ENCODE data around the gene PPIH. TPM values are rescaled to one million over a fixed set of nuclear protein-coding genes. Genes with fewer than 3 reads are reported as not detected.

The PPIH gene
- total and polyA plus RNA-seq, 10 of the 15 experiments (the other 5 are each of a cell fraction or from before 2014, with no cell fraction given): 75.1 to 172 (median 122) TPM

DNA sequence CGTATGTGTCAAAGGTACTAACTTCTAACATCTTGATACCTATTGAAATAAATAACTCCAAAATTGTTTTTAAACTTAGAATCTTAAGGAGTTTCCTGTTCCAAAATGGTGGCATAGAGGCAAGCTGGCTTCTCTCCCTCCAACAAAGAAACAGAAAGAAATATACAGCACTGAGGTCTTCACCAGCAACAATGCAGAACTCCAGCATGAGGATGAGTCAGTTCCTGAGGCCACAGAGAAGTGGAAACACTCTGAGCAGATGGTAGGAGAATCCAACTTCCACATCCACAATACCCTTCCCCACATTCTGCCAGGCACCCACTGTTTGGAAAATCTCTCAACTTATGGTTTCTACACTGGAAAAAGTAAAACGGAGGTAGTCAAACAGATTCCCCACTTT is 12.2 kb upstream of the PPIH start:
- TF ChIP-seq, protein P1, sequence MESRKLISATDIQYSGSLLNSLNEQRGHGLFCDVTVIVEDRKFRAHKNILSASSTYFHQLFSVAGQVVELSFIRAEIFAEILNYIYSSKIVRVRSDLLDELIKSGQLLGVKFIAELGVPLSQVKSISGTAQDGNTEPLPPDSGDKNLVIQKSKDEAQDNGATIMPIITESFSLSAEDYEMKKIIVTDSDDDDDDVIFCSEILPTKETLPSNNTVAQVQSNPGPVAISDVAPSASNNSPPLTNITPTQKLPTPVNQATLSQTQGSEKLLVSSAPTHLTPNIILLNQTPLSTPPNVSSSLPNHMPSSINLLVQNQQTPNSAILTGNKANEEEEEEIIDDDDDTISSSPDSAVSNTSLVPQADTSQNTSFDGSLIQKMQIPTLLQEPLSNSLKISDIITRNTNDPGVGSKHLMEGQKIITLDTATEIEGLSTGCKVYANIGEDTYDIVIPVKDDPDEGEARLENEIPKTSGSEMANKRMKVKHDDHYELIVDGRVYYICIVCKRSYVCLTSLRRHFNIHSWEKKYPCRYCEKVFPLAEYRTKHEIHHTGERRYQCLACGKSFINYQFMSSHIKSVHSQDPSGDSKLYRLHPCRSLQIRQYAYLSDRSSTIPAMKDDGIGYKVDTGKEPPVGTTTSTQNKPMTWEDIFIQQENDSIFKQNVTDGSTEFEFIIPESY (IDR thresholded peaks at IDR 0.05): no peak
- no peak for TF ChIP-seq SRF (IDR thresholded peaks at IDR 0.05; ENCODE audit: low read depth in 2 of 2, low read length in 2 of 2)
- no peak for TF ChIP-seq RB1 (IDR thresholded peaks at IDR 0.05; ENCODE audit: borderline replicate concordance)
- no peak for TF ChIP-seq PAX5 (IDR thresholded peaks at IDR 0.05; ENCODE audit: borderline replicate concordance, low read depth, low read length)
- TF ChIP-seq, protein P2, sequence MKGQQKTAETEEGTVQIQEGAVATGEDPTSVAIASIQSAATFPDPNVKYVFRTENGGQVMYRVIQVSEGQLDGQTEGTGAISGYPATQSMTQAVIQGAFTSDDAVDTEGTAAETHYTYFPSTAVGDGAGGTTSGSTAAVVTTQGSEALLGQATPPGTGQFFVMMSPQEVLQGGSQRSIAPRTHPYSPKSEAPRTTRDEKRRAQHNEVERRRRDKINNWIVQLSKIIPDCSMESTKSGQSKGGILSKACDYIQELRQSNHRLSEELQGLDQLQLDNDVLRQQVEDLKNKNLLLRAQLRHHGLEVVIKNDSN (IDR thresholded peaks at IDR 0.05; ENCODE audit: borderline replicate concordance, extremely low read length, insufficient read depth, low read depth, low read length): no peak
- TF ChIP-seq ZNF274 (IDR thresholded peaks at IDR 0.05; ENCODE audit: insufficient read depth, insufficient read length): no peak
- no peak for TF ChIP-seq SUZ12 (IDR thresholded peaks at IDR 0.05; ENCODE audit: unreplicated experiment)
- no peak for TF ChIP-seq ATF7 (IDR thresholded peaks at IDR 0.05; ENCODE audit: low read depth)
- TF ChIP-seq NRF1 (conservative IDR thresholded peaks at IDR 0.05; ENCODE audit: low read depth, low read length): no peak
- no peak for TF ChIP-seq BMI1 (IDR thresholded peaks at IDR 0.05; ENCODE audit: borderline replicate concordance)
- TF ChIP-seq TAF1 (IDR thresholded peaks at IDR 0.05; ENCODE audit: borderline replicate concordance, low read depth, low read length): no peak
- TF ChIP-seq STAT3 (IDR thresholded peaks at IDR 0.05; ENCODE audit: low read depth, low read length): no peak
- TF ChIP-seq DPF2 (IDR thresholded peaks at IDR 0.05): no peak
- no peak for TF ChIP-seq IKZF2 (IDR thresholded peaks at IDR 0.05)
- TF ChIP-seq NFIC (IDR thresholded peaks at IDR 0.05; ENCODE audit: low read depth, low read length): no peak
- TF ChIP-seq FOS (IDR thresholded peaks at IDR 0.05; ENCODE audit: borderline replicate concordance, extremely low read depth, insufficient read length): no peak
- Histone ChIP-seq H3K79me2 (ENCODE audit: control insufficient read depth, insufficient read depth, low read length) (no peaks in the 10 kb centered on the region), H3K9ac (ENCODE audit: control insufficient read depth, insufficient read depth, low read length) (no peak overlapping the region), H3K36me3 (ENCODE audit: control insufficient read depth in 2 of 2, insufficient read depth in 2 of 2, low read length in 1 of 2) (no peaks in the 10 kb centered on the region), H3K9me3 (replicated peaks; ENCODE audit: control insufficient read depth, insufficient read depth, low read length) (no peaks in the 10 kb centered on the region), H3K27me3 (replicated peaks in 1 of 2; ENCODE audit: control insufficient read depth in 2 of 2, insufficient read depth in 2 of 2, low read length in 1 of 2) (no peaks in the 10 kb centered on the region), H3K4me1 (ENCODE audit: control insufficient read depth, insufficient read depth, low read length) (no peaks in the 10 kb centered on the region), H4K20me1 (ENCODE audit: control insufficient read depth, insufficient read depth) (no peaks in the 10 kb centered on the region), H3K27ac (ENCODE audit: control insufficient read depth, insufficient read depth) (no peak overlapping the region), H2AFZ (ENCODE audit: control insufficient read depth, low read depth, low read length) (no peak overlapping the region), H3K4me2 (ENCODE audit: control insufficient read depth, insufficient read depth) (no peak overlapping the region), H3K4me3 (no peak overlapping the region)
- intact Hi-C loops (cut with micrococcal nuclease; ENCODE audit: unreplicated experiment): no loop called here
- FAIRE-seq (no peak), ATAC-seq (no peak), DNase-seq (ENCODE audit: low read depth, low spot score) (no peak)
- SMC1A ChIA-PET (ENCODE audit: uncharacterized antibody, unreplicated experiment): no interaction called here
- in situ Hi-C loops (cut with MboI): no loop called here
- WGBS (ENCODE audit: insufficient coverage, insufficient replicate concordance, low lambda C conversion rate, missing lambda C conversion rate): 31% methylated on average over 2 of the region's 2 CpGs
- BruUV-seq (replicated peaks): no TSS peak
- POLR2A ChIA-PET: no interaction called here
- CTCF ChIA-PET: no interaction called here
- RAD21 ChIA-PET (ENCODE audit: unreplicated experiment): no interaction called here
